HCT116 (cell line): ENCODE data around the gene TGM4. TPM values are rescaled to one million over a fixed set of nuclear protein-coding genes. Genes with fewer than 3 reads are reported as not detected.

Experiments
- ATAC-seq: fragments of 200-7000 bp; cut with Tn5 transposase; 2 replicates; pipeline ENCODE4 v1.9.1; 2020; ENCODE audit warnings: mild to moderate bottlenecking, moderate library complexity
- BruUV-seq: library from RNA; stranded (reverse); fragments of 400-500 nt; replicated peaks from 2 replicates; lab custom pipeline; 2021; lab: Mats Ljungman, UMichigan
- CTCF ChIA-PET: fragments of 300-600 bp; sonication (Branson Sonifier 250); formaldehyde crosslinking; loops from one replicate; lab custom pipeline; 2021; ENCODE audit warnings: antibody characterized with exemption; lab: Charles Lee
- POLR2A ChIA-PET: fragments of 300-600, 350-600 bp; sonication (Branson Sonifier 250); formaldehyde crosslinking; loops from one replicate; lab custom pipeline; 2021; ENCODE audit warnings: antibody characterized with exemption; lab: Charles Lee
- RAD21 ChIA-PET, 2 experiments: fragments of 300-600 bp; sonication (Branson Sonifier 250); formaldehyde crosslinking; loops; one replicate each; lab custom pipeline; 2023; ENCODE audit warnings: low total read pairs in 2 of 2; ENCODE audit not compliant: uncharacterized antibody in 2 of 2, unreplicated experiment in 2 of 2, low non-redundant PET in 1 of 2; lab: Charles Lee
- DNase-seq: peaks from one replicate; pipeline ENCODE4 v3.0.0-alpha.2; 2010; ENCODE audit warnings: low read depth, low spot score
- H2AFZ ChIP-seq: fragments of 200-600 bp; shearing (Covaris generic), sonication (generic); 2 replicates; pipeline ENCODE4 v1.6.1; 2017; ENCODE audit warnings: low read depth, mixed run types, mixed read lengths, antibody characterized with exemption, low read length; ENCODE audit not compliant: poor library complexity, severe bottlenecking
- H3K27ac ChIP-seq: 2 replicates; pipeline ENCODE4 v1.5.1; 2012; ENCODE audit warnings: low read depth, low read length
- H3K27me3 ChIP-seq: fragments of 200-600 bp; sonication (generic); 2 replicates; pipeline ENCODE4 v1.6.1; 2016; ENCODE audit warnings: mixed run types, low read length, mixed read lengths; ENCODE audit not compliant: insufficient read depth
- H3K36me3 ChIP-seq, 2 experiments: fragments of 200-500 bp in 1 of 2; fragments of 200-600 bp in 1 of 2; sonication (Bioruptor generic) in 1 of 2; sonication (generic) in 1 of 2; 2 replicates each; pipeline versions ENCODE4 v1.5.1 to v1.6.1; 2014 to 2016; ENCODE audit warnings: low read length in 2 of 2, inconsistent platforms in 1 of 2, mixed read lengths in 1 of 2, mixed run types in 1 of 2; ENCODE audit not compliant: insufficient read depth in 2 of 2, control insufficient read depth in 1 of 2
- H3K4me1 ChIP-seq, 2 experiments: fragments of 200-600 bp in 1 of 2; sonication (generic) in 1 of 2; 2 replicates each; pipeline versions ENCODE4 v1.5.1 to v1.6.1; 2012 to 2017; ENCODE audit warnings: low read length in 2 of 2, inconsistent platforms in 1 of 2, mild to moderate bottlenecking in 1 of 2, mixed read lengths in 1 of 2, mixed run types in 1 of 2, moderate library complexity in 1 of 2; ENCODE audit not compliant: insufficient read depth in 2 of 2, control insufficient read depth in 1 of 2
- H3K4me2 ChIP-seq: fragments of 200-600 bp; sonication (generic); 2 replicates; pipeline ENCODE4 v1.6.1; 2017; ENCODE audit warnings: mixed run types, low read length, mixed read lengths
- H3K4me3 ChIP-seq, 2 experiments: fragments of 200-600 bp in 1 of 2; sonication (generic) in 1 of 2; replicated peaks in 1 of 2; 2 replicates each; pipeline ENCODE4 v1.5.1; 2011 to 2016; ENCODE audit warnings: low read length in 2 of 2, control low read depth in 1 of 2, low read depth in 1 of 2, mild to moderate bottlenecking in 1 of 2, mixed read lengths in 1 of 2, mixed run types in 1 of 2
- H3K79me2 ChIP-seq: fragments of 200-600 bp; sonication (generic); 2 replicates; pipeline ENCODE4 v1.6.1; 2017; ENCODE audit warnings: mild to moderate bottlenecking, mixed run types, low read length, moderate library complexity, mixed read lengths; ENCODE audit not compliant: insufficient read depth
- H3K9ac ChIP-seq: fragments of 200-600 bp; sonication (generic); 2 replicates; pipeline ENCODE4 v1.6.1; 2016; ENCODE audit warnings: low read length, mixed read lengths
- H3K9me2 ChIP-seq: fragments of 200-600 bp; sonication (generic), shearing (Covaris generic); 2 replicates; pipeline ENCODE4 v1.6.1; 2017; ENCODE audit warnings: mixed run types, mild to moderate bottlenecking, moderate library complexity; ENCODE audit not compliant: insufficient read depth
- H3K9me3 ChIP-seq, 2 experiments: fragments of 200-500 bp in 1 of 2; fragments of 200-600 bp in 1 of 2; sonication (Bioruptor generic) in 1 of 2; sonication (generic) in 1 of 2; 2 replicates each; pipeline ENCODE4 v1.6.1; 2014 to 2017; ENCODE audit warnings: low read length in 2 of 2, mixed read lengths in 2 of 2, inconsistent platforms in 1 of 2, low read depth in 1 of 2, mild to moderate bottlenecking in 1 of 2, mixed run types in 1 of 2, moderate library complexity in 1 of 2; ENCODE audit not compliant: control insufficient read depth in 1 of 2, insufficient read depth in 1 of 2
- H4K20me1 ChIP-seq: fragments of 200-600 bp; sonication (generic), shearing (Covaris generic); 2 replicates; pipeline ENCODE4 v1.6.1; 2017; ENCODE audit warnings: mixed run types, mild to moderate bottlenecking, moderate library complexity; ENCODE audit not compliant: insufficient read depth
- CBX3 ChIP-seq: IDR thresholded peaks from 2 replicates; pipeline ENCODE4 v1.6.1; 2012; ENCODE audit warnings: low read depth
- EGR1 ChIP-seq: IDR thresholded peaks from 2 replicates; pipeline ENCODE4 v1.6.1; 2012; ENCODE audit warnings: low read depth
- ELF1 ChIP-seq: IDR thresholded peaks from 2 replicates; pipeline ENCODE4 v1.6.1; 2012; ENCODE audit warnings: low read depth, borderline replicate concordance
- EZH2phosphoT487 ChIP-seq: fragments of 200-600 bp; IDR thresholded peaks from 2 replicates; pipeline ENCODE4 v1.6.1; 2018; ENCODE audit warnings: antibody characterized with exemption, borderline replicate concordance
- JUND ChIP-seq: IDR thresholded peaks from 2 replicates; pipeline ENCODE4 v1.6.1; 2012
- POLR2A ChIP-seq: IDR thresholded peaks from 2 replicates; pipeline ENCODE4 v1.7.0; 2011; ENCODE audit warnings: borderline replicate concordance; ENCODE audit not compliant: insufficient read depth, insufficient read length; ENCODE audit errors: extremely low read depth
- POLR2AphosphoS5 ChIP-seq: IDR thresholded peaks from 2 replicates; pipeline ENCODE4 v1.6.1; 2011; ENCODE audit warnings: mild to moderate bottlenecking, low read depth, low read length, moderate library complexity
- RAD21 ChIP-seq: IDR thresholded peaks from 2 replicates; pipeline ENCODE4 v1.6.1; 2012; ENCODE audit warnings: low read depth, mild to moderate bottlenecking
- SIN3A ChIP-seq: IDR thresholded peaks from 2 replicates; pipeline ENCODE4 v1.6.1; 2012; ENCODE audit warnings: low read depth
- SP1 ChIP-seq: IDR thresholded peaks from 2 replicates; pipeline ENCODE4 v1.6.1; 2012; ENCODE audit warnings: low read depth
- SRF ChIP-seq: IDR thresholded peaks from 2 replicates; pipeline ENCODE4 v1.6.1; 2012; ENCODE audit warnings: low read depth
- intact Hi-C: fragments of 100-400 bp; cut with micrococcal nuclease; formaldehyde crosslinking; loops from 2 replicates; pipeline ENCODE4 v1.10.0; 2022
- total RNA-seq: library from RNA; stranded (reverse); gene quantifications from one replicate; pipeline ENCODE4 v1.2.1, GENCODE V29; 2021; ENCODE audit not compliant: unreplicated experiment
- TF ChIP-seq, protein P1 (sequence below): IDR thresholded peaks from 2 replicates; pipeline ENCODE4 v1.6.1; 2011; ENCODE audit warnings: mild to moderate bottlenecking, low read length, moderate library complexity; ENCODE audit not compliant: insufficient replicate concordance; ENCODE audit errors: extremely low read depth
- TF ChIP-seq, protein P2 (sequence below): IDR thresholded peaks from 2 replicates; pipeline ENCODE4 v1.6.1; 2012; ENCODE audit warnings: low read depth
- TF ChIP-seq, protein P3 (sequence below): IDR thresholded peaks from 2 replicates; pipeline ENCODE4 v1.6.1; 2012
- TF ChIP-seq, protein P4 (sequence below): IDR thresholded peaks from 2 replicates; pipeline ENCODE4 v1.6.1; 2012

TGM4 gene
- total RNA-seq, 1 experiment from 2014 or later, result not detected

DNA sequence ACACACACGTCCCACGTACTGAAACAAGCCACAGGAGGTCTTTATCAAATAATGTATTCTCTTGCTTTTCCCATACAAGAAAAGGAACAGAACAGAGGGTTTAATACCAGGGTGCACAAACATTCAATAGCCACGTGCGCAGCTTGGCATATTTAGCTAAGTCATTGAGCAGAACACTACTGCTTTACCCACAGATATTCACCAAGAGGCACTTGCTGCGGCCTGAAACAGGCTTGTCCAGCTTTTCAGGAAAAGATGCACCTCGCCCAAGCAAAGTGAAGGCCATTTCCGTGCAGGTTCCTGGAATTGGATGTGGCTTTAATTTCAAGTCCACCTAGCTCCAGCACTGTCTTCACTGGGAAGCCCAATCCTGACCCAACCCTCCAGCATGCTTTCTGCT, 84.0 kb downstream of the TGM4 start (continued):
- no peak for TF ChIP-seq POLR2A
- TF ChIP-seq ELF1, result no peak
- TF ChIP-seq, protein P1, sequence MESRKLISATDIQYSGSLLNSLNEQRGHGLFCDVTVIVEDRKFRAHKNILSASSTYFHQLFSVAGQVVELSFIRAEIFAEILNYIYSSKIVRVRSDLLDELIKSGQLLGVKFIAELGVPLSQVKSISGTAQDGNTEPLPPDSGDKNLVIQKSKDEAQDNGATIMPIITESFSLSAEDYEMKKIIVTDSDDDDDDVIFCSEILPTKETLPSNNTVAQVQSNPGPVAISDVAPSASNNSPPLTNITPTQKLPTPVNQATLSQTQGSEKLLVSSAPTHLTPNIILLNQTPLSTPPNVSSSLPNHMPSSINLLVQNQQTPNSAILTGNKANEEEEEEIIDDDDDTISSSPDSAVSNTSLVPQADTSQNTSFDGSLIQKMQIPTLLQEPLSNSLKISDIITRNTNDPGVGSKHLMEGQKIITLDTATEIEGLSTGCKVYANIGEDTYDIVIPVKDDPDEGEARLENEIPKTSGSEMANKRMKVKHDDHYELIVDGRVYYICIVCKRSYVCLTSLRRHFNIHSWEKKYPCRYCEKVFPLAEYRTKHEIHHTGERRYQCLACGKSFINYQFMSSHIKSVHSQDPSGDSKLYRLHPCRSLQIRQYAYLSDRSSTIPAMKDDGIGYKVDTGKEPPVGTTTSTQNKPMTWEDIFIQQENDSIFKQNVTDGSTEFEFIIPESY, result no peak
- TF ChIP-seq EGR1, result no peak
- TF ChIP-seq POLR2AphosphoS5, result no peak
- TF ChIP-seq, all 23 proteins: peak for 0

DNA sequence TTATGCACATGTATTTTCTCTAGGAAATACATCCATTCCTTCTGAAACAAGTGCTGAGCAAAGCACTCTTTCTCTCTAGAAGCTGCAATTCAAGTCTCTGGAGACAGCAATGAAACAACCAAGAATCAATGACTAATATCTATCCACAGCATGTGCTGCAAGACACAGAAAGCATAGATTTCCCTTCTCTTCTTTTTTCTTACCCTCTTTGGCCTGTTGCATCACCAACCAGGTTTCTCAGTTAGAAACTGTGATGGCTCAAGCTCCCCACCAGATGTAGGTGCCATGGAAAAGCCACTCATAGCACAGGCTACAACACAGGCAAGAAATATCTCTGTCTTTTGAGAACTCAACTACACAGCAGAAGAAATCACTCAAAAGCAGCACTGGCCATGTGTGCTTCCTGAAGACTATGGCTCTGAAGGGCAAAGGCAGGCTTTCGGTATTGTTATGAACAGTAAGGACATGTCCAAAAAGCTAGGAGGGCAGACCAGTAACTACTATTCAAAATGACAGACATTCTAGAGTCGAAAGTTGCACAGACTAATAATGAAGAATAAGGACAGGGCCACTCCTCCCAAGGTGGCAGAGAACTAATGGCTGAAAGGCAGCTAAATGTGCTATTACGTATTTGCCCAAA, 86.1 kb downstream of the TGM4 start:
- no TSS peak for BruUV-seq
- Histone ChIP-seq H4K20me1 (no peaks in the 10 kb centered on the region), H3K36me3 (no peaks in the 10 kb centered on the region), H3K9ac (no peak overlapping the region), H3K27ac (no peak overlapping the region), H2AFZ (no peak overlapping the region), H3K4me1 (peaks cover 6 to 27% of the 10 kb centered on the region in 2 experiments), H3K4me3 (no peak overlapping the region), H3K9me3 (no peaks in the 10 kb centered on the region), H3K79me2 (peaks cover 60% of the 10 kb centered on the region), H3K4me2 (no peak overlapping the region), H3K9me2 (no peaks in the 10 kb centered on the region), H3K27me3 (no peaks in the 10 kb centered on the region)
- intact Hi-C loops, result loop anchor here (10.0 kb wide), 1 partner anchor 196 kb away; the partner anchor contains the start of genes KIAA1143 and KIF15
- RAD21 ChIA-PET, result no interaction called here
- no peak for ATAC-seq
- POLR2A ChIA-PET, result no interaction called here
- DNase-seq, result no peak
- CTCF ChIA-PET, result no interaction called here
- TF ChIP-seq CBX3 (no peak), EZH2phosphoT487 (no peak), SIN3A (no peak), SRF (no peak), EGR1 (no peak), JUND (no peak), SP1 (no peak), POLR2A (no peak), RAD21 (no peak)
- TF ChIP-seq, protein P2, sequence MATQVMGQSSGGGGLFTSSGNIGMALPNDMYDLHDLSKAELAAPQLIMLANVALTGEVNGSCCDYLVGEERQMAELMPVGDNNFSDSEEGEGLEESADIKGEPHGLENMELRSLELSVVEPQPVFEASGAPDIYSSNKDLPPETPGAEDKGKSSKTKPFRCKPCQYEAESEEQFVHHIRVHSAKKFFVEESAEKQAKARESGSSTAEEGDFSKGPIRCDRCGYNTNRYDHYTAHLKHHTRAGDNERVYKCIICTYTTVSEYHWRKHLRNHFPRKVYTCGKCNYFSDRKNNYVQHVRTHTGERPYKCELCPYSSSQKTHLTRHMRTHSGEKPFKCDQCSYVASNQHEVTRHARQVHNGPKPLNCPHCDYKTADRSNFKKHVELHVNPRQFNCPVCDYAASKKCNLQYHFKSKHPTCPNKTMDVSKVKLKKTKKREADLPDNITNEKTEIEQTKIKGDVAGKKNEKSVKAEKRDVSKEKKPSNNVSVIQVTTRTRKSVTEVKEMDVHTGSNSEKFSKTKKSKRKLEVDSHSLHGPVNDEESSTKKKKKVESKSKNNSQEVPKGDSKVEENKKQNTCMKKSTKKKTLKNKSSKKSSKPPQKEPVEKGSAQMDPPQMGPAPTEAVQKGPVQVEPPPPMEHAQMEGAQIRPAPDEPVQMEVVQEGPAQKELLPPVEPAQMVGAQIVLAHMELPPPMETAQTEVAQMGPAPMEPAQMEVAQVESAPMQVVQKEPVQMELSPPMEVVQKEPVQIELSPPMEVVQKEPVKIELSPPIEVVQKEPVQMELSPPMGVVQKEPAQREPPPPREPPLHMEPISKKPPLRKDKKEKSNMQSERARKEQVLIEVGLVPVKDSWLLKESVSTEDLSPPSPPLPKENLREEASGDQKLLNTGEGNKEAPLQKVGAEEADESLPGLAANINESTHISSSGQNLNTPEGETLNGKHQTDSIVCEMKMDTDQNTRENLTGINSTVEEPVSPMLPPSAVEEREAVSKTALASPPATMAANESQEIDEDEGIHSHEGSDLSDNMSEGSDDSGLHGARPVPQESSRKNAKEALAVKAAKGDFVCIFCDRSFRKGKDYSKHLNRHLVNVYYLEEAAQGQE, result no peak
- TF ChIP-seq, protein P3, sequence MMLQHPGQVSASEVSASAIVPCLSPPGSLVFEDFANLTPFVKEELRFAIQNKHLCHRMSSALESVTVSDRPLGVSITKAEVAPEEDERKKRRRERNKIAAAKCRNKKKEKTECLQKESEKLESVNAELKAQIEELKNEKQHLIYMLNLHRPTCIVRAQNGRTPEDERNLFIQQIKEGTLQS, result no peak
- TF ChIP-seq, protein P4, sequence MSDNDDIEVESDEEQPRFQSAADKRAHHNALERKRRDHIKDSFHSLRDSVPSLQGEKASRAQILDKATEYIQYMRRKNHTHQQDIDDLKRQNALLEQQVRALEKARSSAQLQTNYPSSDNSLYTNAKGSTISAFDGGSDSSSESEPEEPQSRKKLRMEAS, result no peak
- TF ChIP-seq, protein P1, result no peak
